ENCODE data around the gene TPST2.

The TPST2 gene

DNA sequence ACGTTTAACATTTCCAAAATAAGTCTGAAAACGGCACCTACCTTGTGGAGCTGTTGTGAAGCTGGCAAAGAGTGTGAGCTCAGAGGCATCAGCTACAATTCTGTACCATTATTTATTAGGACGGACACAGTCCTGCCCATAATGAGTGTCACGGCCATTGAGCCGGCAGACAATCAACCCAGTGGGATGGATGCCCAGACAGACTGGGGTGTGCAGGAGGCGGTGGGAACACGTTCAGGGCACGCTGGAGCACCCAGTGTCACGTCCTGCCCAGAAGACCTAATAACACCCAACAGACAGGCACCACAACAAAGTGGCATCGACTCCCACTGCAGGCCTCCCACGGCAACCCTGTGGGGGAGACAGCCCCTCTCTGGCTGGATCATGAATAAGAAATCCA is 34.5 kb downstream of the TPST2 start:
- no peak for TF ChIP-seq REST (IDR thresholded peaks at IDR 0.05; ENCODE audit: insufficient read depth in 1 of 2, low read depth in 2 of 2, low read length in 2 of 2)

GRCh38 chr22:26554956-26555355 is 35.0 kb downstream of the TPST2 start:
- TF ChIP-seq POLR2AphosphoS5 (IDR thresholded peaks at IDR 0.05; ENCODE audit: low read depth, low read length) (no peak), REST (IDR thresholded peaks at IDR 0.05; ENCODE audit: insufficient read depth in 1 of 2, low read depth in 2 of 2, low read length in 2 of 2) (no peak), TAF1 (IDR thresholded peaks at IDR 0.05; ENCODE audit: borderline replicate concordance, insufficient read depth, low read length) (no peak), SIN3A (IDR thresholded peaks at IDR 0.05; ENCODE audit: borderline replicate concordance, insufficient read depth, low read length) (no peak), FOXP2 (optimal IDR thresholded peaks at IDR 0.05; ENCODE audit: borderline replicate concordance, extremely low read depth, extremely low read length, insufficient read depth) (no peak)

- TF ChIP-seq TAF1 (IDR thresholded peaks at IDR 0.05; ENCODE audit: borderline replicate concordance, insufficient read depth, low read length): no peak
- no peak for TF ChIP-seq SIN3A (IDR thresholded peaks at IDR 0.05; ENCODE audit: borderline replicate concordance, insufficient read depth, low read length)
- TF ChIP-seq REST (IDR thresholded peaks at IDR 0.05; ENCODE audit: insufficient read depth in 1 of 2, low read depth in 2 of 2, low read length in 2 of 2): no peak
- TF ChIP-seq FOXP2 (optimal IDR thresholded peaks at IDR 0.05; ENCODE audit: borderline replicate concordance, extremely low read depth, extremely low read length, insufficient read depth): no peak
- no peak for TF ChIP-seq POLR2AphosphoS5 (IDR thresholded peaks at IDR 0.05; ENCODE audit: low read depth, low read length)
Measured at GRCh38 chr22:26553056-26553752, 36.7 kb downstream of the TPST2 start.

- TF ChIP-seq TAF1 (IDR thresholded peaks at IDR 0.05; ENCODE audit: borderline replicate concordance, insufficient read depth, low read length) (no peak), FOXP2 (optimal IDR thresholded peaks at IDR 0.05; ENCODE audit: borderline replicate concordance, extremely low read depth, extremely low read length, insufficient read depth) (no peak), REST (IDR thresholded peaks at IDR 0.05; ENCODE audit: insufficient read depth in 1 of 2, low read depth in 2 of 2, low read length in 2 of 2) (no peak), SIN3A (IDR thresholded peaks at IDR 0.05; ENCODE audit: borderline replicate concordance, insufficient read depth, low read length) (no peak), POLR2AphosphoS5 (IDR thresholded peaks at IDR 0.05; ENCODE audit: low read depth, low read length) (no peak)
Measured at GRCh38 chr22:26552466-26552865, 37.5 kb downstream of the TPST2 start.

DNA sequence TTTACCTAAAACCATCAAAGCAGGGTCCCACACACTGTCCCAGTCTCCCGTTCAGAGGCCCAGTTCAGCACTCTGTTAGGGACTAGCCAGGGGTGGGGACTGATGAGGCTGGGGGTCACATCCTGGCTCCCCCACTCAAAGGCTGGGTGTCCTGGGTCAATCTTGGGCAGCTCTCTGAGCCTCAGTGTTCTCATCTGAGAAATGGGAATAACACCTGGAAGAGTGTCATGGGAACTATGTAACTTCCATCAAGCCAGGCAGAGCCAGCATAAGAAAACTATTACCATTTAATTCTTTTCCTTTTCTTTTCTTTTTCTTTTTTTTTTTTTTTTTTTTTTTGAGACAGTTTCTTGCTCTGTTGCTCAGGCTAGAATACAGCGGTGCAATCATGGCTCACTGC is 38.4 kb downstream of the TPST2 start:
- no peak for TF ChIP-seq TAF1 (IDR thresholded peaks at IDR 0.05; ENCODE audit: borderline replicate concordance, insufficient read depth, low read length)
- TF ChIP-seq FOXP2 (optimal IDR thresholded peaks at IDR 0.05; ENCODE audit: borderline replicate concordance, extremely low read depth, extremely low read length, insufficient read depth): no peak
- no peak for TF ChIP-seq SIN3A (IDR thresholded peaks at IDR 0.05; ENCODE audit: borderline replicate concordance, insufficient read depth, low read length)
- no peak for TF ChIP-seq POLR2AphosphoS5 (IDR thresholded peaks at IDR 0.05; ENCODE audit: low read depth, low read length)
- TF ChIP-seq REST (IDR thresholded peaks at IDR 0.05; ENCODE audit: insufficient read depth in 1 of 2, low read depth in 2 of 2, low read length in 2 of 2): no peak

All from PFSK-1 (cell line).